ENCODE data around the gene FRAT1.
"Not testable (repeated sequence)": the region's sequence is repeated elsewhere in the genome, so short reads cannot be mapped to it uniquely, and the experiment has no call there.

The FRAT1 gene, protein sequence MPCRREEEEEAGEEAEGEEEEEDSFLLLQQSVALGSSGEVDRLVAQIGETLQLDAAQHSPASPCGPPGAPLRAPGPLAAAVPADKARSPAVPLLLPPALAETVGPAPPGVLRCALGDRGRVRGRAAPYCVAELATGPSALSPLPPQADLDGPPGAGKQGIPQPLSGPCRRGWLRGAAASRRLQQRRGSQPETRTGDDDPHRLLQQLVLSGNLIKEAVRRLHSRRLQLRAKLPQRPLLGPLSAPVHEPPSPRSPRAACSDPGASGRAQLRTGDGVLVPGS
- total RNA-seq = 0.06 to 14.4 (median 1.6) reads per million in 18 experiments

DNA sequence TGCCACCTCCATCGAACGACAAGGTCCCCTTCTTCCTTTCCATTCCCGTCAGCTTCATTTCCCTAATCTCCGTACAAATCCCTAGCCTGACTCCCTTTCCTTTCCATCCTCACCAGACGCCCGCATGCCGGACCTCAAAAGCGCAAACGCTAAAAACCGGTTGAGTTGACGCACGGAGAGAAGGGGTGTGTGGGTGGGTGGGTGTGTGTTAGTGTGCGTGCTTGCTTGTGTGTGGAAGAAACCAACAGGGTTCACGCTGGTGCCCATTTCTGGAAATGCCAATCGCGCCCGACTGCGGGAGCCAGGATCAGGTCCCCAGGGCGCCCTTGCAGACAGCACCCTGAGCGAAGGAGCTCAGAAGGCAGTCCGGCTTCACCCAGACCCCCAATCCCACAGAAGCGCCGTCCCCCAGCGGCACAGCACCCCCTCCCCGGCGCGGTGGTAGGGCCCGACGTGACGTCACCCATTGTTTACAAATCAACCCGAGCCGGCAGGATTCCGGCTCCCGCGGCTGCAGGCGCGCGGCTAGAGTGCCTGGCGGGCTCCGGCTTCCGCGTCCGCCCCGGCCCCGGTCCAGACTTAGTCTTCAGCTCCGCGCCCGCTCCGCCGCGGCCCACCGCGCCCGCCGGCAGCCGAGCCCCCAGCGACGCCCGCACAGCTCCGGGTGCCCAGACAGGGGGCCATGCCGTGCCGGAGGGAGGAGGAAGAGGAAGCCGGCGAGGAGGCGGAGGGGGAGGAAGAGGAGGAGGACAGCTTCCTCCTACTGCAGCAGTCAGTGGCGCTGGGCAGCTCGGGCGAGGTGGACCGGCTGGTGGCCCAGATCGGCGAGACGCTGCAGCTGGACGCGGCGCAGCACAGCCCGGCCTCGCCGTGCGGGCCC, at the start of gene FRAT1:
FRAT1 (plus strand) TSS at position 500 of the 880 bp plus-strand sequence; CDS start at position 683, 183 bp downstream.
- peak; percentile 82 to 92 for DNase-seq

GRCh38 chr10:97270523-97271154, 48.4 kb upstream of the FRAT1 start:
- no peak for DNase-seq

DNA sequence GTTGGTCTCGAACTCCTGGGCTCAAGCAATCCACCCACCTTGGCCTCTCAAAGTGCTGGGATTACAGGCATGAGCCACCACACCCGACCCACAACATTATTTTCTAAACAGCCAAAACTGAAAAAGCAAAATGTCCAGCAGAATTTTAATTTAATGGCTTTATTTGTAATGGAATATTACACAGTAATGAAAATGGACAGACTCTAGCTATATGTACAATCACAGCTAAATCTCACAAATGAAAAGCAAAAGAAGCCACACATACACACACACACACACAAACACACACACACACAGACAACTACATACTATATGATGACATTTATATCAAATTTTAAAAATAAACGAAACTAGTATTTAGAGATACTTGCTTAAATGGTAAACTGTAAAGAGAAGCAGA, 45.4 kb upstream of the FRAT1 start:
- no peak for DNase-seq

GRCh38 chr10:97274828-97275227, 44.2 kb upstream of the FRAT1 start:
- no peak for DNase-seq

- DNase-seq = no peak
Observed at GRCh38 chr10:97277551-97277950, 41.5 kb upstream of the FRAT1 start.

DNA sequence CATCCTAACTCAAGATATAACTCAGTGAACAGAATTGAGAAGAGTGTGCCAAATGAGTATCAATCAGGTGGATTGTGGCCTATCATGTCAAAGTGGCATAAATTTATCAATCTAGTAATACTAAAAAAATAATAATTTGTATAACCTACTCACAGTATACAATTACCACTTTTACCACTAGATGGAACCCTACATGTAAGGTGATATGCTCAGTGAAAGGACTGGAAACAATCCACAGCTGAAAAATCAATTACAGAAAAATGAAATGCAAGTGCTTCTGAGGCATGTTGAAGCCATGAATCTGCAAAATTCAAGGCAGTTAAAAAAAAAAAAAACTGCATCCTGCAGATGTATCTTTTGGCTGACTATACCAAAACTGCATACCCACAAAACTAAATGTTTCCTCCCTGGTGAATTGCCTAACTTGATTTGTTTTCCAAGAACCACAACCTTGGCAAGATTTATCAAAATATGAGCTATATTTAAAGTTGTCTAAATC, 40.5 kb upstream of the FRAT1 start:
- DNase-seq = peak; percentile 19 to 72

DNA sequence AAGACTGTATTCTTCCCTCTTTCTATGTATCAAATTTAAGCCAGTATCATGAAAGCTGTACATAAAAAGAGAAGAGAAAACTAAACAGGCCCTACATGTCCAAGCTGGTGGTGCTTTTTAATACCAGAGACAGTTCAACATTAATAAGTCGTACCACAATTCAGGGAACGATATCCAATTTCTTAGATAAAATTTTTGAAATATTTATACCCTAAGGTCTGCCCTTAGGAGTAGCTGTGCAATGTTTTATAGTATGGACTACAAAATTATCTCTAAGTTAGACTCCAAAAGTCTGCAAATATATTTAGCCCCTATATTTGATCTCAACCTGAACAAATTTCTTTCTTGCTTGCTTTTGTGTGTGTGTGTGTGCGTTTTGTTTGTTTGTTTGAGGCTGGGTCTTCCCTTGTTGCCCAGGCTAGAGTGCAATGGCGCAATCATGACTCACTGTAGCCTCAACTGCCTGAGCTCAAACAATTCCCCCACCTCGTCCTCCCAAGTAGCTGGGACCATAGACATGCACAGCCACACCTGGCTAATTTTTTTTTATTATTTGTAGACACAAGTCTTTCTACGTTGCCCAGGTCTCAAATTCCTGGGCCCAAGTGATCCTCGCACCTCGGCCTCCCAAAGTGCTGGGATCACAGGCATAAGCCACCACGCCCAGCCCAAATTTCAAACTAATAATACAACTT, 39.8 kb upstream of the FRAT1 start:
- DNase-seq = peak; percentile 5 to 10

- no peak for DNase-seq
Observed at GRCh38 chr10:97280783-97281182, 38.3 kb upstream of the FRAT1 start.

- DNase-seq = not testable (repeated sequence)
Observed at GRCh38 chr10:97290076-97290475, 29.0 kb upstream of the FRAT1 start.

DNA sequence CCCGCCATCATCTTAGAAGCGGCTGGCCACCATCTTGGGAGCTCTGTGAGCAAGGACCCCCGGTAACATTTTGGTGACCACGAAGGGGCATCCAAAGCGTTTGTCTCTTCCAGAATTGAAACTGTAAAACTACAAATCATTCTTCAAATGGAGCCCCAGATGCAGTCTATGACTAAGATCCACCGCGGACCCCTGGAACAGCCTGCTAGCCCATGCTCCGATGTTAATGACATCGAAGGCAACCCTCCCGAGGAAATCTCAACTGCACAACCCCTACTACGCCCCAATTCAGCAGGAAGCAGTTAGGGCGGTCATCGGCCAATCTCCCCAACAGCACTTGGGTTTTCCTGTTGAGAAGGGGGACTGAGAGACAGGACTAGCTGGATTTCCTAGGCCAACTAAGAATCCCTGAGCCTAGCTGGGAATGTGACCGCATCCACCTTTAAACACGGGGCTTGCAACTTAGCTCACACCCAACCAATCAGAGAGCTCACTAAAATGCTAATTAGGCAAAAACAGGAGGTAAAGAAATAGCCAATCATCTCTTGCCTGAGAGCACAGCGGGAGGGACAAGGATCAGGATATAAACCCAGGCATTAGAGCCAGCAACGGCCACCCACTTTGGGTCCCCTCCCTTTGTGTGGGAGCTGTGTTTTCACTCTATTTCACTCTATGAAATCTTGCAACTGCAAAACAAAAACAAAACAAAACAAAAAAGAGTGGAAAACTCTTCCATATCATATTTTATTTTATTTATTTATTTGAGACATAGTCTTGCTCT, 28.3 kb upstream of the FRAT1 start:
- DNase-seq = not testable (repeated sequence)

DNA sequence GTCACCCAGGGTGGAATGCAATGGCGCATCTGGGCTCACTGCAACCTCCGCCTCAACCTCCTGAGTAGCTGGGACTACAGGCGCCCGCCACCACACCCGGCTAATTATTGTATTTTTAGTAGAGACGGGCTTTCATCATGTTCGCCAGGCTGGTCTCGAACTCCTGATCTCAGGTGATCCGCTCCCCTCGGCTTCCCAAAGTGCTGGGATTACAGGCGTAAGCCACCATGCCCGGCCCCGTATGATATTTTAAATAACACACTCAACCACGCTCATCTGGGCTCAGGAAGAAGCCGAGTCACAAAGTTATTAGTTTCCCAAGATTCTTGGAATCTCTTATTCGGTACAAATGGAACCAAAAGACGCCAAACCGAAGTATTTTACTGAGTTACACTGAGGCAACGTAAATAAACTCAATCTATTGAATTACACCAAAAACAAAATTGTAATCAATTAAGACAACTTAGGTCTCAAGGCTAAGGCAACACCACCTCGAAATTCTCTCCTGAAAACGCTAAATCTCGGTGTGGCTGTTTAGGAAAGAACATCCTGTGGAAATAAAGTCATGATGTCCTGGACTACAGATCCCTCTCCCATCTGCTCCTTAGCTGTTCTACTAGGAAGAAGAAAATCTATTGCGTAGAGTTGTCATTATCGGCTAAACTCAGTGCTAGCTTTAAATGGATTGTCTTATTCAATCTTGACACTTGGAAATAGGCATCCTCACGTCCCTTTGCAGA, 27.5 kb upstream of the FRAT1 start:
- DNase-seq = no peak

GRCh38 chr10:97292097-97292861, 26.8 kb upstream of the FRAT1 start, which contains the start of gene ARHGAP19:
Gene ARHGAP19 (minus strand): TSS chr10:97292637. CDS start chr10:97292627, 10 bp downstream.
- peak; percentile 98 to 100 for DNase-seq

- no peak for DNase-seq
Observed at GRCh38 chr10:97292862-97293198, 26.2 kb upstream of the FRAT1 start.

- DNase-seq = no peak
Observed at GRCh38 chr10:97297556-97298222, 21.4 kb upstream of the FRAT1 start.

DNA sequence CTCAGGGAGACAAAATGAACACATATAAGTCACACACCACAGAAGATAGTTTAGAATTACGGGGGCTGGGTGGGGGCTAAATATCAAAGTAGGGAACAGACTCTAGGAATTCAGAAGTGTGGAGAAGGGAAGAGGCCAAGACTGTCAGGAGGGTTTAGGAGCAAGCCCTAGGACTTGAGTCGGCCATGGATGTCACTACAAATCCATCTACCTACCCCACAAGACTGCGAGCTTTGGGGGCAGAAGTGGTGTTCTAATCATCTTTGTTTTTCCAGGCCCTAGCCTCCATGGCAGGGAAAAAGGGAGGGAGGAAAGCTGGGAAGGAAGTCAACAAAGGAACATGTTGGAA, 20.9 kb upstream of the FRAT1 start:
- DNase-seq = no peak

GRCh38 chr10:97300980-97301379, 18.1 kb upstream of the FRAT1 start:
- no peak for DNase-seq

- no peak for DNase-seq
Observed at GRCh38 chr10:97302088-97302791, 16.8 kb upstream of the FRAT1 start.

GRCh38 chr10:97307441-97307840, 11.6 kb upstream of the FRAT1 start:
- DNase-seq = peak; percentile 81
